ENCODE measurements around the gene LHFPL6. TPM values are rescaled to one million over a fixed set of nuclear protein-coding genes. Genes with fewer than 3 reads are reported as not detected.

LHFPL6 gene
- total RNA-seq, 1 donor from 2014 or later: 37.7 TPM

- Mint-ChIP-seq H3K27me3 (ENCODE audit: low read depth) (no peaks in the 10 kb centered on the region), H3K4me3 (no peak overlapping the region), H3K9me3 (peaks cover 3% of the 10 kb centered on the region), H3K4me1 (peaks cover 43% of the 10 kb centered on the region), H3K27ac (ENCODE audit: unreplicated experiment) (no peak overlapping the region), H3K36me3 (ENCODE audit: low read depth) (peaks cover 10% of the 10 kb centered on the region)
- DNase-seq (ENCODE audit: low read depth, low spot score): no peak
- TF ChIP-seq CTCF (conservative IDR thresholded peaks at IDR 0.05): no peak
These were observed 237.1 kb downstream of the LHFPL6 start for GRCh38 chr13:39365879-39366278.

- TF ChIP-seq CTCF (conservative IDR thresholded peaks at IDR 0.05): peak; percentile 34
- Mint-ChIP-seq H3K36me3 (ENCODE audit: low read depth) (peaks cover 10% of the 10 kb centered on the region), H3K4me1 (peaks cover 38% of the 10 kb centered on the region), H3K9me3 (peaks cover 3% of the 10 kb centered on the region), H3K27ac (ENCODE audit: unreplicated experiment) (peak overlapping the region; percentile 28), H3K4me3 (no peak overlapping the region), H3K27me3 (ENCODE audit: low read depth) (no peaks in the 10 kb centered on the region)
- no peak for DNase-seq (ENCODE audit: low read depth, low spot score)
These were observed 238.0 kb downstream of the LHFPL6 start for GRCh38 chr13:39364947-39365468.

GRCh38 chr13:39363382-39363772, 239.6 kb downstream of the LHFPL6 start:
- H3K27ac Mint-ChIP-seq (ENCODE audit: unreplicated experiment): peak overlapping the region; percentile 16
- TF ChIP-seq CTCF (conservative IDR thresholded peaks at IDR 0.05): no peak
- peaks cover 16% of the 10 kb centered on the region for H3K36me3 Mint-ChIP-seq (ENCODE audit: low read depth)
- peaks cover 38% of the 10 kb centered on the region for H3K4me1 Mint-ChIP-seq
- no peak for DNase-seq (ENCODE audit: low read depth, low spot score)
- H3K4me3 Mint-ChIP-seq: no peak overlapping the region
- H3K27me3 Mint-ChIP-seq (ENCODE audit: low read depth): no peaks in the 10 kb centered on the region
- peaks cover 8% of the 10 kb centered on the region for H3K9me3 Mint-ChIP-seq

GRCh38 chr13:39362652-39363381, 240.2 kb downstream of the LHFPL6 start:
- no peak for DNase-seq (ENCODE audit: low read depth, low spot score)
- peaks cover 13% of the 10 kb centered on the region for H3K9me3 Mint-ChIP-seq
- peaks cover 21% of the 10 kb centered on the region for H3K36me3 Mint-ChIP-seq (ENCODE audit: low read depth)
- H3K27me3 Mint-ChIP-seq (ENCODE audit: low read depth): no peaks in the 10 kb centered on the region
- no peak overlapping the region for H3K4me3 Mint-ChIP-seq
- H3K4me1 Mint-ChIP-seq: peaks cover 36% of the 10 kb centered on the region
- no peak for TF ChIP-seq CTCF (conservative IDR thresholded peaks at IDR 0.05)
- peak overlapping the region; percentile 16 for H3K27ac Mint-ChIP-seq (ENCODE audit: unreplicated experiment)

- Mint-ChIP-seq H3K27ac (ENCODE audit: unreplicated experiment) (no peak overlapping the region), H3K9me3 (peaks cover 28% of the 10 kb centered on the region), H3K4me1 (peaks cover 27% of the 10 kb centered on the region), H3K27me3 (ENCODE audit: low read depth) (no peaks in the 10 kb centered on the region), H3K36me3 (ENCODE audit: low read depth) (peaks cover 36% of the 10 kb centered on the region), H3K4me3 (no peak overlapping the region)
- DNase-seq (ENCODE audit: low read depth, low spot score): no peak
- no peak for TF ChIP-seq CTCF (conservative IDR thresholded peaks at IDR 0.05)
These were observed 249.0 kb downstream of the LHFPL6 start for GRCh38 chr13:39353988-39354387.

Data from neural crest cell (in vitro differentiated cells).